Mesenchymal stem cell (in vitro differentiated cells and primary cell): ENCODE results near the gene PRPH.

Source experiments
- DNase-seq: peaks from one replicate; pipeline ENCODE4 v3.0.0-alpha.2; 2013
- H2AFZ ChIP-seq: one replicate; pipeline ENCODE4 v1.6.1; 2013; ENCODE audit warnings: low read depth, mild to moderate bottlenecking, control low read depth, inconsistent platforms, low read length, moderate library complexity
- H2AK5ac ChIP-seq: 2 replicates; pipeline ENCODE4 v1.6.1; 2013; ENCODE audit warnings: low read length, moderate library complexity, mild to moderate bottlenecking, inconsistent platforms; ENCODE audit not compliant: severe bottlenecking
- H2BK120ac ChIP-seq: one replicate; pipeline ENCODE4 v1.6.1; 2013; ENCODE audit warnings: low read depth, mild to moderate bottlenecking, inconsistent platforms, low read length, moderate library complexity
- H2BK12ac ChIP-seq, 2 experiments: one replicate each; pipeline ENCODE4 v1.6.1; 2013; ENCODE audit warnings: inconsistent platforms in 2 of 2, low read length in 2 of 2, mild to moderate bottlenecking in 2 of 2, moderate library complexity in 2 of 2, control low read depth in 1 of 2
- H2BK15ac ChIP-seq: one replicate; pipeline ENCODE4 v1.6.1; 2013; ENCODE audit warnings: mild to moderate bottlenecking, low read depth, inconsistent platforms; ENCODE audit not compliant: poor library complexity, severe bottlenecking
- H2BK5ac ChIP-seq: 2 replicates; pipeline ENCODE4 v1.6.1; 2013; ENCODE audit warnings: low read depth, mild to moderate bottlenecking, low read length, control low read depth, inconsistent platforms; ENCODE audit not compliant: poor library complexity, severe bottlenecking
- H3K14ac ChIP-seq, 2 experiments: one replicate each; pipeline ENCODE4 v1.6.1; 2013; ENCODE audit warnings: inconsistent platforms in 2 of 2, low read length in 2 of 2, control low read depth in 1 of 2, mild to moderate bottlenecking in 1 of 2, moderate library complexity in 1 of 2
- H3K18ac ChIP-seq, 2 experiments: one replicate each; pipeline ENCODE4 v1.6.1; 2013; ENCODE audit warnings: inconsistent platforms in 2 of 2, low read length in 2 of 2, control low read depth in 1 of 2, low read depth in 1 of 2, mild to moderate bottlenecking in 1 of 2
- H3K23ac ChIP-seq, 2 experiments: one replicate each; pipeline ENCODE4 v1.6.1; 2013; ENCODE audit warnings: inconsistent platforms in 2 of 2, low read length in 2 of 2, mild to moderate bottlenecking in 2 of 2, moderate library complexity in 2 of 2, control low read depth in 1 of 2
- H3K27ac ChIP-seq: 2 replicates; pipeline ENCODE4 v1.5.1; 2013; ENCODE audit warnings: mild to moderate bottlenecking, moderate library complexity, low read length, control low read depth, inconsistent platforms; ENCODE audit not compliant: poor library complexity, severe bottlenecking
- H3K27me3 ChIP-seq, 2 experiments: 2 replicates each; pipeline versions ENCODE4 v1.6.1 to v1.7.0; 2013; ENCODE audit warnings: low read length in 2 of 2, mild to moderate bottlenecking in 2 of 2, moderate library complexity in 2 of 2, control low read depth in 1 of 2, inconsistent platforms in 1 of 2; ENCODE audit not compliant: control insufficient read depth in 1 of 2, insufficient read depth in 1 of 2
- H3K36me3 ChIP-seq, 2 experiments: 2 replicates each; pipeline versions ENCODE4 v1.6.1 to v1.7.0; 2013; ENCODE audit warnings: low read length in 2 of 2, control low read depth in 1 of 2, inconsistent platforms in 1 of 2, low read depth in 1 of 2, mild to moderate bottlenecking in 1 of 2; ENCODE audit not compliant: insufficient read depth in 2 of 2, control insufficient read depth in 1 of 2
- H3K4ac ChIP-seq, 2 experiments: one replicate each; pipeline ENCODE4 v1.6.1; 2013; ENCODE audit warnings: inconsistent platforms in 2 of 2, low read length in 2 of 2, mild to moderate bottlenecking in 2 of 2, moderate library complexity in 2 of 2, control low read depth in 1 of 2, low read depth in 1 of 2
- H3K4me1 ChIP-seq: 2 replicates; pipeline ENCODE4 v1.6.1; 2013; ENCODE audit warnings: low read depth, low read length, control low read depth; ENCODE audit not compliant: control insufficient read depth, insufficient read depth
- H3K4me2 ChIP-seq: 2 replicates; pipeline ENCODE4 v1.6.1; 2013; ENCODE audit warnings: low read length, mild to moderate bottlenecking, inconsistent platforms; ENCODE audit not compliant: poor library complexity, severe bottlenecking
- H3K4me3 ChIP-seq, 2 experiments: 2 replicates each; pipeline versions ENCODE4 v1.5.1 to v1.7.0; 2013; ENCODE audit warnings: low read length in 2 of 2, mild to moderate bottlenecking in 2 of 2, control low read depth in 1 of 2, low read depth in 1 of 2; ENCODE audit not compliant: insufficient read depth in 1 of 2
- H3K79me1 ChIP-seq: replicated peaks from 2 replicates; pipeline ENCODE4 v1.6.1; 2013; ENCODE audit warnings: mild to moderate bottlenecking, control low read depth, low read length, inconsistent platforms; ENCODE audit not compliant: poor library complexity, severe bottlenecking
- H3K9ac ChIP-seq: 2 replicates; pipeline ENCODE4 v1.7.0; 2013; ENCODE audit warnings: mild to moderate bottlenecking, low read length, moderate library complexity
- H3K9me3 ChIP-seq: 2 replicates; pipeline ENCODE4 v1.7.0; 2013; ENCODE audit warnings: mild to moderate bottlenecking, low read length; ENCODE audit not compliant: control insufficient read depth
- H4K8ac ChIP-seq: one replicate; pipeline ENCODE4 v1.6.1; 2013; ENCODE audit warnings: inconsistent platforms, mild to moderate bottlenecking, low read length, moderate library complexity
- H4K91ac ChIP-seq: one replicate; pipeline ENCODE4 v1.6.1; 2013; ENCODE audit warnings: mild to moderate bottlenecking, low read length, inconsistent platforms
- WGBS: methylation state at CpG from one replicate; pipeline ENCODE4 v1.1.7; 2013; ENCODE audit warnings: mixed read lengths; 5-methylcytosine and 5-hydroxymethylcytosine counted together

Gene PRPH

GRCh38 chr12:49283541-49284429 is 11.2 kb upstream of the PRPH start:
- peak overlapping the region in 1 of 2 experiments; percentile 15 for H3K18ac ChIP-seq
- H3K79me1 ChIP-seq = no peaks in the 10 kb centered on the region
- no peak overlapping the region for H3K27ac ChIP-seq
- no peak overlapping the region for H3K4me3 ChIP-seq
- no peak overlapping the region for H2BK5ac ChIP-seq
- no peak overlapping the region for H4K91ac ChIP-seq
- H3K4me1 ChIP-seq = peaks cover 4% of the 10 kb centered on the region
- no peaks in the 10 kb centered on the region for H3K36me3 ChIP-seq
- no peak overlapping the region for H3K23ac ChIP-seq
- H2BK12ac ChIP-seq = no peak overlapping the region
- no peak overlapping the region for H2BK15ac ChIP-seq
- H2AFZ ChIP-seq = no peak overlapping the region
- H3K4ac ChIP-seq = no peak overlapping the region
- no peak overlapping the region for H2BK120ac ChIP-seq
- H3K14ac ChIP-seq = peak overlapping the region in 1 of 2 experiments; percentile 70
- no peak overlapping the region for H2AK5ac ChIP-seq
- no peak overlapping the region for H4K8ac ChIP-seq
- H3K9me3 ChIP-seq = no peaks in the 10 kb centered on the region
- H3K4me2 ChIP-seq = no peak overlapping the region
- H3K27me3 ChIP-seq = peaks cover 19 to 22% of the 10 kb centered on the region in 2 experiments
- H3K9ac ChIP-seq = no peak overlapping the region
- WGBS = 84% methylated on average over 19 of the region's 25 CpGs
- no peak for DNase-seq

GRCh38 chr12:49284672-49285071 is 10.3 kb upstream of the PRPH start:
- H3K9me3 ChIP-seq = no peaks in the 10 kb centered on the region
- H2AFZ ChIP-seq = no peak overlapping the region
- no peak overlapping the region for H2BK120ac ChIP-seq
- H3K14ac ChIP-seq = no peak overlapping the region
- H2AK5ac ChIP-seq = no peak overlapping the region
- H3K27me3 ChIP-seq = peaks cover 19 to 22% of the 10 kb centered on the region in 2 experiments
- no peak overlapping the region for H3K9ac ChIP-seq
- WGBS = 87% methylated on average over 4 of the region's 4 CpGs
- H4K8ac ChIP-seq = no peak overlapping the region
- no peak overlapping the region for H2BK15ac ChIP-seq
- H4K91ac ChIP-seq = no peak overlapping the region
- no peaks in the 10 kb centered on the region for H3K79me1 ChIP-seq
- H3K18ac ChIP-seq = no peak overlapping the region
- no peak overlapping the region for H3K4me2 ChIP-seq
- no peak overlapping the region for H2BK12ac ChIP-seq
- peaks cover 3% of the 10 kb centered on the region for H3K4me1 ChIP-seq
- no peak overlapping the region for H3K27ac ChIP-seq
- H3K23ac ChIP-seq = no peak overlapping the region
- H3K4ac ChIP-seq = no peak overlapping the region
- H3K4me3 ChIP-seq = no peak overlapping the region
- DNase-seq = no peak
- H3K36me3 ChIP-seq = no peaks in the 10 kb centered on the region
- no peak overlapping the region for H2BK5ac ChIP-seq

- H2BK5ac ChIP-seq = no peak overlapping the region
- WGBS = 45% methylated on average over 6 of the region's 6 CpGs
Observed at GRCh38 chr12:49287876-49288275, 7.1 kb upstream of the PRPH start.

GRCh38 chr12:49288412-49288853 is 6.5 kb upstream of the PRPH start:
- Histone ChIP-seq H4K8ac (no peak overlapping the region), H3K9me3 (no peaks in the 10 kb centered on the region)
- 10% methylated on average over 11 of the region's 11 CpGs for WGBS

More at GRCh38 chr12:49287876-49288275, 7.1 kb upstream of the PRPH start:
- Histone ChIP-seq H3K27me3 (peaks cover 19 to 27% of the 10 kb centered on the region in 2 experiments), H2BK12ac (no peak overlapping the region), H3K9me3 (no peaks in the 10 kb centered on the region), H2BK15ac (no peak overlapping the region), H3K4me2 (no peak overlapping the region), H3K9ac (no peak overlapping the region), H4K8ac (no peak overlapping the region), H3K27ac (no peak overlapping the region), H3K4ac (no peak overlapping the region), H3K79me1 (no peaks in the 10 kb centered on the region), H2AK5ac (no peak overlapping the region), H3K18ac (no peak overlapping the region), H3K23ac (no peak overlapping the region), H4K91ac (no peak overlapping the region), H3K4me1 (no peaks in the 10 kb centered on the region), H2AFZ (no peak overlapping the region), H3K36me3 (no peaks in the 10 kb centered on the region), H3K14ac (no peak overlapping the region), H3K4me3 (no peak overlapping the region), H2BK120ac (no peak overlapping the region)
- no peak for DNase-seq

More at GRCh38 chr12:49288412-49288853, 6.5 kb upstream of the PRPH start:
- no peak overlapping the region for H3K9ac ChIP-seq
- no peak overlapping the region for H2BK15ac ChIP-seq
- H3K14ac ChIP-seq = no peak overlapping the region
- H3K4me1 ChIP-seq = no peaks in the 10 kb centered on the region
- H3K79me1 ChIP-seq = no peaks in the 10 kb centered on the region
- H3K27ac ChIP-seq = no peak overlapping the region
- H2BK5ac ChIP-seq = no peak overlapping the region
- no peak overlapping the region for H2BK120ac ChIP-seq
- peak; percentile 56 for DNase-seq
- H3K4me3 ChIP-seq = no peak overlapping the region
- no peak overlapping the region for H2AFZ ChIP-seq
- H3K36me3 ChIP-seq = no peaks in the 10 kb centered on the region
- H4K91ac ChIP-seq = no peak overlapping the region
- H3K23ac ChIP-seq = no peak overlapping the region
- no peak overlapping the region for H3K4me2 ChIP-seq
- no peak overlapping the region for H3K4ac ChIP-seq
- H3K18ac ChIP-seq = no peak overlapping the region
- no peak overlapping the region for H2BK12ac ChIP-seq
- peaks cover 19 to 33% of the 10 kb centered on the region in 2 experiments for H3K27me3 ChIP-seq
- no peak overlapping the region for H2AK5ac ChIP-seq
